B cell (primary cell): ENCODE measurements around the gene OSTF1.

ENCODE experiments used
- CTCF ChIP-seq: fragments of 200-600 bp; IDR thresholded peaks from one replicate; pipeline ENCODE4 v1.8.0; 2022; ENCODE audit warnings: antibody characterized with exemption, mild to moderate bottlenecking
- EZH2 ChIP-seq: IDR thresholded peaks from 2 replicates; pipeline ENCODE4 v1.6.1; 2012; ENCODE audit warnings: borderline replicate concordance, low read depth, mild to moderate bottlenecking, moderate library complexity, low read length; ENCODE audit not compliant: insufficient read depth, poor library complexity, severe bottlenecking

- TF ChIP-seq EZH2 (no peak), CTCF (no peak)
These were observed 19.1 kb upstream of the OSTF1 start for GRCh38 chr9:75069171-75069570.
